ENCODE data around the gene LST1.

GRCh38 chr6:31568537-31568961 lies 17.5 kb upstream of the LST1 start:
- TF ChIP-seq, protein P1, sequence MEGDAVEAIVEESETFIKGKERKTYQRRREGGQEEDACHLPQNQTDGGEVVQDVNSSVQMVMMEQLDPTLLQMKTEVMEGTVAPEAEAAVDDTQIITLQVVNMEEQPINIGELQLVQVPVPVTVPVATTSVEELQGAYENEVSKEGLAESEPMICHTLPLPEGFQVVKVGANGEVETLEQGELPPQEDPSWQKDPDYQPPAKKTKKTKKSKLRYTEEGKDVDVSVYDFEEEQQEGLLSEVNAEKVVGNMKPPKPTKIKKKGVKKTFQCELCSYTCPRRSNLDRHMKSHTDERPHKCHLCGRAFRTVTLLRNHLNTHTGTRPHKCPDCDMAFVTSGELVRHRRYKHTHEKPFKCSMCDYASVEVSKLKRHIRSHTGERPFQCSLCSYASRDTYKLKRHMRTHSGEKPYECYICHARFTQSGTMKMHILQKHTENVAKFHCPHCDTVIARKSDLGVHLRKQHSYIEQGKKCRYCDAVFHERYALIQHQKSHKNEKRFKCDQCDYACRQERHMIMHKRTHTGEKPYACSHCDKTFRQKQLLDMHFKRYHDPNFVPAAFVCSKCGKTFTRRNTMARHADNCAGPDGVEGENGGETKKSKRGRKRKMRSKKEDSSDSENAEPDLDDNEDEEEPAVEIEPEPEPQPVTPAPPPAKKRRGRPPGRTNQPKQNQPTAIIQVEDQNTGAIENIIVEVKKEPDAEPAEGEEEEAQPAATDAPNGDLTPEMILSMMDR (IDR thresholded peaks at IDR 0.05; ENCODE audit: insufficient read depth, low read length, poor library complexity, severe bottlenecking) = no peak
- TF ChIP-seq EZH2phosphoT487 (conservative IDR thresholded peaks at IDR 0.05; ENCODE audit: low read length) = no peak
